ENCODE measurements around the gene NMNAT3.

- no peak for TF ChIP-seq CTCF (IDR thresholded peaks at IDR 0.05 in 4 of 5, conservative IDR thresholded peaks at IDR 0.05 in 1 of 5)
- TF ChIP-seq POLR2A (IDR thresholded peaks at IDR 0.05) = no peak
Observed at GRCh38 chr3:139546772-139547171, 131.0 kb downstream of the NMNAT3 start.
